RWPE1 (cell line): ENCODE data around the gene FAM210A.
A peak's percentile ranks its signal among the peaks of the same experiment; 100 is the strongest.

Source experiments
- CTCF ChIA-PET: fragments of 350-600 bp; sonication (Branson Sonifier 250); formaldehyde crosslinking; extraction: SDS; loops from one replicate; lab custom pipeline; 2021; lab: Yijun Ruan, JAX
- POLR2A ChIA-PET: fragments of 400-600 bp; formaldehyde crosslinking; extraction: SDS; loops from one replicate; lab custom pipeline; 2020; ENCODE audit warnings: antibody characterized with exemption; ENCODE audit not compliant: low non-redundant PET; lab: Yijun Ruan, JAX
- DNase-seq: peaks from one replicate; pipeline ENCODE4 v3.0.0; 2012; ENCODE audit warnings: low spot score
- H3K27ac ChIP-seq: fragments of 450-650 bp; 2 replicates; pipeline ENCODE4 v1.5.1; 2017
- CTCF ChIP-seq: fragments of 450-650 bp; conservative IDR thresholded peaks from 2 replicates; pipeline ENCODE4 v1.5.1; 2017; ENCODE audit warnings: low read depth, mild to moderate bottlenecking

The FAM210A gene

GRCh38 chr18:13630716-13631268 lies 95.6 kb downstream of the FAM210A start:
- CTCF ChIA-PET = interaction anchor here (0.7 kb wide), 1 partner anchor 20 kb away, joined by 4 read pairs; no protein-coding TSS in a partner anchor
- no peak for DNase-seq
- no peak for TF ChIP-seq CTCF
- no peak overlapping the region for H3K27ac ChIP-seq
- POLR2A ChIA-PET = no interaction called here

- ChIA-PET CTCF (interaction anchor here (0.6 to 0.8 kb wide), 5 partner anchors 70 to 1663 kb away, joined by 3 to 5 read pairs (median 3); no protein-coding TSS in a partner anchor), POLR2A (no interaction called here)
- H3K27ac ChIP-seq = no peak overlapping the region
- TF ChIP-seq CTCF = peak; percentile 64
- peak; percentile 78 for DNase-seq
These were observed 96.3 kb downstream of the FAM210A start for GRCh38 chr18:13629841-13630715.

GRCh38 chr18:13628211-13628610 lies 98.1 kb downstream of the FAM210A start:
- POLR2A ChIA-PET = no interaction called here

GRCh38 chr18:13627639-13628038 lies 98.7 kb downstream of the FAM210A start:
- CTCF ChIA-PET = no interaction called here
- no peak for DNase-seq
- no peak for TF ChIP-seq CTCF
- POLR2A ChIA-PET = no interaction called here
- no peak overlapping the region for H3K27ac ChIP-seq

More at GRCh38 chr18:13628211-13628610, 98.1 kb downstream of the FAM210A start:
- TF ChIP-seq CTCF = no peak
- DNase-seq = no peak
- CTCF ChIA-PET = no interaction called here
- no peak overlapping the region for H3K27ac ChIP-seq

GRCh38 chr18:13626544-13626908 lies 99.8 kb downstream of the FAM210A start:
- ChIA-PET CTCF (interaction anchor here (0.7 kb wide), 1 partner anchor 117 kb away, joined by 4 read pairs; no protein-coding TSS in a partner anchor), POLR2A (no interaction called here)
- no peak for DNase-seq
- H3K27ac ChIP-seq = no peak overlapping the region
- TF ChIP-seq CTCF = no peak

GRCh38 chr18:13625843-13626543 lies 100.4 kb downstream of the FAM210A start:
- ChIA-PET POLR2A (no interaction called here), CTCF (no interaction called here)
- TF ChIP-seq CTCF = no peak
- DNase-seq = no peak
- H3K27ac ChIP-seq = no peak overlapping the region
